ENCODE measurements around the gene STK11. TPM values are rescaled to one million over a fixed set of nuclear protein-coding genes. Genes with fewer than 3 reads are reported as not detected.

STK11 gene
- total RNA-seq, 4 donors from 2014 or later: 52.2 to 95.7 (median 73.2) TPM

GRCh38 chr19:1267477-1268225, 62.1 kb downstream of the STK11 start:
- Histone ChIP-seq H3K27ac (replicated peaks in 1 of 4) (peak overlapping the region; percentile 97 to 100 (median 100)), H3K4me1 (peaks cover 72 to 85% (median 77%) of the 10 kb centered on the region in 4 donors), H3K4me3 (peak overlapping the region; percentile 55 to 65 (median 60)), H3K27me3 (no peaks in the 10 kb centered on the region), H3K9me3 (no peaks in the 10 kb centered on the region), H3K36me3 (peaks cover 13 to 23% (median 20%) of the 10 kb centered on the region in 4 donors)
- WGBS: 34% methylated on average over 15 of the region's 35 CpGs
- TF ChIP-seq POLR2AphosphoS5 (IDR thresholded peaks at IDR 0.05) (no peak), EP300 (IDR thresholded peaks at IDR 0.05) (no peak), CTCF (IDR thresholded peaks at IDR 0.05) (no peak), POLR2A (IDR thresholded peaks at IDR 0.05; ENCODE audit: low read depth) (no peak)
- no peak for DNase-seq (ENCODE audit: extremely low spot score)
- intact Hi-C loops (cut with DNase I): loop anchor here (1.0 kb wide), 1 partner anchor 23 kb away; no protein-coding TSS in a partner anchor

GRCh38 chr19:1268226-1269064, 62.9 kb downstream of the STK11 start:
- Histone ChIP-seq H3K4me3 (peak overlapping the region; percentile 68 to 95 (median 86)), H3K27me3 (no peaks in the 10 kb centered on the region), H3K4me1 (peaks cover 77 to 86% (median 80%) of the 10 kb centered on the region in 4 donors), H3K27ac (replicated peaks in 1 of 4) (peak overlapping the region; percentile 97 to 100 (median 100)), H3K36me3 (peaks cover 18 to 30% (median 28%) of the 10 kb centered on the region in 4 donors), H3K9me3 (no peaks in the 10 kb centered on the region)
- DNase-seq (ENCODE audit: extremely low spot score): no peak
- TF ChIP-seq EP300 (IDR thresholded peaks at IDR 0.05): no peak
- TF ChIP-seq CTCF (IDR thresholded peaks at IDR 0.05): no peak
- no peak for TF ChIP-seq POLR2A (IDR thresholded peaks at IDR 0.05; ENCODE audit: low read depth)
- TF ChIP-seq POLR2AphosphoS5 (IDR thresholded peaks at IDR 0.05): no peak
- WGBS: 50% methylated on average over 27 of the region's 40 CpGs
- intact Hi-C loops (cut with DNase I): no loop called here

GRCh38 chr19:1269065-1269477, 63.5 kb downstream of the STK11 start, which contains the start of gene CIRBP:
Gene CIRBP (plus strand): TSS chr19:1269332. CDS start chr19:1270934, 1,602 bp downstream.
- H3K4me3 ChIP-seq: peak within 1 kb of the TSS; percentile 68 to 95 (median 86)
- no peaks in the 10 kb centered on the region for H3K9me3 ChIP-seq
- H3K27me3 ChIP-seq: no peaks in the 10 kb centered on the region
- peak; percentile 100 for DNase-seq (ENCODE audit: extremely low spot score)
- H3K36me3 ChIP-seq: peaks cover 25 to 37% (median 34%) of the 10 kb centered on the region in 4 donors
- peaks cover 83 to 92% (median 86%) of the 10 kb centered on the region in 4 donors for H3K4me1 ChIP-seq
- 0% methylated on average over 12 of the region's 50 CpGs for WGBS
- intact Hi-C loops (cut with DNase I): no loop called here
- no peak for TF ChIP-seq EP300 (IDR thresholded peaks at IDR 0.05)
- TF ChIP-seq POLR2AphosphoS5 (IDR thresholded peaks at IDR 0.05): peak; percentile 91 to 100
- TF ChIP-seq CTCF (IDR thresholded peaks at IDR 0.05): no peak
- peak; percentile 99 for TF ChIP-seq POLR2A (IDR thresholded peaks at IDR 0.05; ENCODE audit: low read depth)
- peak within 1 kb of the TSS; percentile 97 to 100 (median 100) for H3K27ac ChIP-seq (replicated peaks in 1 of 4)

- Histone ChIP-seq H3K27me3 (no peaks in the 10 kb centered on the region), H3K27ac (replicated peaks in 1 of 4) (peak overlapping the region; percentile 97 to 100 (median 100)), H3K4me3 (peak overlapping the region; percentile 68 to 95 (median 86)), H3K9me3 (no peaks in the 10 kb centered on the region), H3K36me3 (peaks cover 30 to 42% (median 40%) of the 10 kb centered on the region in 4 donors), H3K4me1 (peaks cover 84 to 94% (median 91%) of the 10 kb centered on the region in 4 donors)
- intact Hi-C loops (cut with DNase I): no loop called here
- TF ChIP-seq POLR2A (IDR thresholded peaks at IDR 0.05; ENCODE audit: low read depth) (peak; percentile 7), POLR2AphosphoS5 (IDR thresholded peaks at IDR 0.05) (peak; percentile 46 to 59), CTCF (IDR thresholded peaks at IDR 0.05) (no peak), EP300 (IDR thresholded peaks at IDR 0.05) (peak; percentile 75)
- WGBS: 0% methylated on average over 20 of the region's 64 CpGs
- DNase-seq (ENCODE audit: extremely low spot score): no peak
Measured at GRCh38 chr19:1269478-1270212, 64.1 kb downstream of the STK11 start.
